Vagina (tissue), 2 donors: Measurements from ENCODE around the gene CEP85L. TPM values are rescaled to one million over a fixed set of nuclear protein-coding genes. Genes with fewer than 3 reads are reported as not detected.

Experiments used
- DNase-seq, 2 donors: peaks; one replicate each; pipeline ENCODE4 v3.0.0-alpha.2; 2017; ENCODE audit errors: extremely low spot score in 2 of 2
- H3K27ac ChIP-seq: fragments of 200-600 bp; sonication (generic); one replicate; pipeline ENCODE4 v1.5.1; 2019
- H3K27me3 ChIP-seq: fragments of 200-600 bp; sonication (generic); one replicate; pipeline ENCODE4 v1.5.1; 2019
- H3K36me3 ChIP-seq, 2 donors: fragments of 200-600 bp; sonication (generic); one replicate each; pipeline ENCODE4 v1.5.1; 2017 to 2019
- H3K4me1 ChIP-seq: fragments of 200-600 bp; sonication (generic); one replicate; pipeline ENCODE4 v1.5.1; 2019
- H3K4me3 ChIP-seq, 2 donors: fragments of 200-600 bp; sonication (generic); 1 replicate in 1 of 2; 2 replicates in 1 of 2; pipeline ENCODE4 v1.5.1; 2016 to 2019
- H3K9me3 ChIP-seq: fragments of 200-600 bp; sonication (generic); one replicate; pipeline ENCODE4 v1.5.1; 2019
- CTCF ChIP-seq, 3 experiments: fragments of 450-650 bp in 2 of 3; fragments of 200-600 bp in 1 of 3; sonication (generic) in 1 of 3; IDR thresholded peaks; one replicate each; pipeline ENCODE4 v1.5.1; 2017 to 2019; ENCODE audit warnings: antibody characterized with exemption in 3 of 3, mild to moderate bottlenecking in 2 of 3, moderate library complexity in 2 of 3
- POLR2A ChIP-seq, 2 donors: fragments of 450-650 bp; IDR thresholded peaks; one replicate each; pipeline ENCODE4 v1.6.1; 2017; ENCODE audit warnings: antibody characterized with exemption in 2 of 2, mild to moderate bottlenecking in 2 of 2, moderate library complexity in 2 of 2
- POLR2AphosphoS5 ChIP-seq, 2 donors: sonication (generic); formaldehyde crosslinking; IDR thresholded peaks; one replicate each; pipeline ENCODE4 v1.9.0; 2017; ENCODE audit warnings: antibody characterized with exemption in 2 of 2, mild to moderate bottlenecking in 2 of 2, low read depth in 1 of 2; ENCODE audit not compliant: insufficient read depth in 1 of 2
- intact Hi-C: fragments of 100-400 bp; cut with DNase I; formaldehyde crosslinking; loops from one replicate; pipeline ENCODE4 v1.15.1; 2023
- total RNA-seq: library from RNA; depleted of rRNA; stranded (reverse); fragments of >200 nt; gene quantifications from one replicate; pipeline ENCODE4 v1.2.3, GENCODE V29; 2016

The CEP85L gene
- total RNA-seq, 1 donor from 2014 or later: 11.8 TPM

GRCh38 chr6:118611334-118611733, 40.1 kb downstream of the CEP85L start:
- TF ChIP-seq POLR2A (IDR thresholded peaks at IDR 0.05): no peak
- no peak for TF ChIP-seq POLR2AphosphoS5 (IDR thresholded peaks at IDR 0.05; ENCODE audit: insufficient read depth in 1 of 2, low read depth in 1 of 2)
- no peak for TF ChIP-seq CTCF (IDR thresholded peaks at IDR 0.05)
- no peak overlapping the region for H3K4me3 ChIP-seq
- H3K27ac ChIP-seq: no peak overlapping the region
- no peaks in the 10 kb centered on the region for H3K4me1 ChIP-seq
- no peaks in the 10 kb centered on the region for H3K9me3 ChIP-seq
- no peaks in the 10 kb centered on the region for H3K36me3 ChIP-seq
- no peaks in the 10 kb centered on the region for H3K27me3 ChIP-seq
- intact Hi-C loops: no loop called here
- DNase-seq: no peak

- DNase-seq: no peak
- intact Hi-C loops: no loop called here
- Histone ChIP-seq H3K27me3 (no peaks in the 10 kb centered on the region), H3K4me1 (no peaks in the 10 kb centered on the region), H3K27ac (no peak overlapping the region), H3K36me3 (no peaks in the 10 kb centered on the region), H3K9me3 (no peaks in the 10 kb centered on the region), H3K4me3 (no peak overlapping the region)
- no peak for TF ChIP-seq POLR2AphosphoS5 (IDR thresholded peaks at IDR 0.05; ENCODE audit: insufficient read depth in 1 of 2, low read depth in 1 of 2)
- TF ChIP-seq POLR2A (IDR thresholded peaks at IDR 0.05): no peak
- no peak for TF ChIP-seq CTCF (IDR thresholded peaks at IDR 0.05)
Observed at GRCh38 chr6:118606858-118607257, 44.5 kb downstream of the CEP85L start.

- Histone ChIP-seq H3K9me3 (no peaks in the 10 kb centered on the region), H3K4me3 (no peak overlapping the region), H3K27me3 (no peaks in the 10 kb centered on the region), H3K36me3 (no peaks in the 10 kb centered on the region), H3K27ac (no peak overlapping the region), H3K4me1 (no peaks in the 10 kb centered on the region)
- intact Hi-C loops: no loop called here
- TF ChIP-seq POLR2A (IDR thresholded peaks at IDR 0.05) (no peak), POLR2AphosphoS5 (IDR thresholded peaks at IDR 0.05; ENCODE audit: insufficient read depth in 1 of 2, low read depth in 1 of 2) (no peak), CTCF (IDR thresholded peaks at IDR 0.05) (no peak)
- no peak for DNase-seq
Observed at GRCh38 chr6:118606268-118606667, 45.1 kb downstream of the CEP85L start.

GRCh38 chr6:118603372-118603771, 48.0 kb downstream of the CEP85L start:
- no peak for TF ChIP-seq CTCF (IDR thresholded peaks at IDR 0.05)
- no peak for TF ChIP-seq POLR2AphosphoS5 (IDR thresholded peaks at IDR 0.05; ENCODE audit: insufficient read depth in 1 of 2, low read depth in 1 of 2)
- intact Hi-C loops: no loop called here
- DNase-seq: no peak
- Histone ChIP-seq H3K4me1 (no peaks in the 10 kb centered on the region), H3K27ac (no peak overlapping the region), H3K4me3 (no peak overlapping the region), H3K9me3 (no peaks in the 10 kb centered on the region), H3K27me3 (no peaks in the 10 kb centered on the region), H3K36me3 (no peaks in the 10 kb centered on the region)

- Histone ChIP-seq H3K4me1 (no peaks in the 10 kb centered on the region), H3K27ac (no peak overlapping the region), H3K4me3 (no peak overlapping the region), H3K36me3 (no peaks in the 10 kb centered on the region), H3K9me3 (no peaks in the 10 kb centered on the region), H3K27me3 (no peaks in the 10 kb centered on the region)
- intact Hi-C loops: no loop called here
- DNase-seq: no peak
- TF ChIP-seq POLR2AphosphoS5 (IDR thresholded peaks at IDR 0.05; ENCODE audit: insufficient read depth in 1 of 2, low read depth in 1 of 2): no peak
- TF ChIP-seq POLR2A (IDR thresholded peaks at IDR 0.05): no peak
- TF ChIP-seq CTCF (IDR thresholded peaks at IDR 0.05): no peak
Observed at GRCh38 chr6:118602300-118602699, 49.1 kb downstream of the CEP85L start.
